Endothelial cell of umbilical vein (primary cell): Measurements from ENCODE around the gene FMNL2. TPM values are rescaled to one million over a fixed set of nuclear protein-coding genes. Genes with fewer than 3 reads are reported as not detected.

Experiments
- BruUV-seq: library from RNA; stranded (reverse); fragments of 400-500 nt; replicated peaks from 2 replicates; lab custom pipeline; 2021; lab: Mats Ljungman, UMichigan
- CTCF ChIA-PET: fragments of 300-600, 350-600 bp; sonication (Branson Sonifier 250); formaldehyde crosslinking; loops from one replicate; lab custom pipeline; 2021; ENCODE audit warnings: antibody characterized with exemption, inconsistent platforms; lab: Charles Lee
- POLR2A ChIA-PET: fragments of 300-600, 350-600 bp; sonication (Branson Sonifier 250); formaldehyde crosslinking; loops from one replicate; lab custom pipeline; 2021; ENCODE audit warnings: antibody characterized with exemption, inconsistent platforms; lab: Charles Lee
- DNase-seq: peaks from one replicate; pipeline ENCODE4 v3.0.0-alpha.2; 2011; ENCODE audit warnings: low read depth, low spot score
- FAIRE-seq: peaks from 2 replicates; lab custom pipeline; 2011; peaks lifted over from hg19 to GRCh38; lab: Jason Lieb, UNC
- H2AFZ ChIP-seq: 2 replicates; pipeline ENCODE4 v1.6.0; 2012; ENCODE audit warnings: low read depth, low read length, control low read depth, inconsistent platforms
- H3K27ac ChIP-seq: 2 replicates; pipeline ENCODE4 v1.5.1; 2011; ENCODE audit warnings: low read depth, mild to moderate bottlenecking, control low read depth, low read length, moderate library complexity; ENCODE audit not compliant: insufficient read depth
- H3K27me3 ChIP-seq, 2 experiments: 2 replicates each; pipeline versions ENCODE4 v1.6.0 to v1.6.1; 2011; ENCODE audit warnings: low read length in 2 of 2, mixed read lengths in 1 of 2; ENCODE audit not compliant: control insufficient read depth in 2 of 2, insufficient read depth in 2 of 2
- H3K36me3 ChIP-seq, 2 experiments: 2 replicates in 1 of 2; 3 replicates in 1 of 2; pipeline ENCODE4 v1.5.1; 2011; ENCODE audit warnings: low read length in 2 of 2, mild to moderate bottlenecking in 1 of 2, moderate library complexity in 1 of 2; ENCODE audit not compliant: control insufficient read depth in 2 of 2, insufficient read depth in 2 of 2; ENCODE audit errors: extremely low read depth in 1 of 2
- H3K4me1 ChIP-seq: 3 replicates; pipeline ENCODE4 v1.5.1; 2011; ENCODE audit warnings: mild to moderate bottlenecking, low read length; ENCODE audit not compliant: control insufficient read depth, insufficient read depth; ENCODE audit errors: extremely low read depth
- H3K4me2 ChIP-seq: 2 replicates; pipeline ENCODE4 v1.6.1; 2011; ENCODE audit warnings: low read length, control low read depth, mixed read lengths; ENCODE audit not compliant: insufficient read depth
- H3K4me3 ChIP-seq, 3 experiments: fragments of 200-600 bp in 1 of 3; sonication (generic), shearing (Covaris generic) in 1 of 3; replicated peaks in 1 of 3; 2 replicates each; pipeline ENCODE4 v1.5.1; 2011 to 2016; ENCODE audit warnings: control low read depth in 3 of 3, low read length in 3 of 3, mild to moderate bottlenecking in 2 of 3, inconsistent platforms in 1 of 3, low read depth in 1 of 3, moderate library complexity in 1 of 3; ENCODE audit not compliant: insufficient read depth in 1 of 3
- H3K79me2 ChIP-seq: 2 replicates; pipeline ENCODE4 v1.6.0; 2012; ENCODE audit warnings: low read length, inconsistent platforms; ENCODE audit not compliant: control insufficient read depth, insufficient read depth
- H3K9ac ChIP-seq: replicated peaks from 2 replicates; pipeline ENCODE3; 2011; ENCODE audit warnings: low read length, control low read depth; ENCODE audit not compliant: insufficient read depth; ENCODE audit errors: extremely low read depth
- H3K9me1 ChIP-seq: replicated peaks from 3 replicates; pipeline ENCODE4 v1.6.0; 2011; ENCODE audit warnings: mild to moderate bottlenecking, low read length; ENCODE audit not compliant: control insufficient read depth, insufficient read depth; ENCODE audit errors: extremely low read depth
- H3K9me3 ChIP-seq: replicated peaks from 2 replicates; pipeline ENCODE4 v1.5.1; 2012; ENCODE audit warnings: low read length, inconsistent platforms; ENCODE audit not compliant: control insufficient read depth, insufficient read depth
- H4K20me1 ChIP-seq: replicated peaks from 2 replicates; pipeline ENCODE3; 2011; ENCODE audit warnings: mild to moderate bottlenecking, low read length; ENCODE audit not compliant: control insufficient read depth, insufficient read depth; ENCODE audit errors: extremely low read depth
- CTCF ChIP-seq, 2 donors: IDR thresholded peaks; 1 replicate in 1 of 2; 2 replicates in 1 of 2; pipeline ENCODE4 v1.5.1; 2011; ENCODE audit warnings: low read length in 2 of 2, mild to moderate bottlenecking in 2 of 2, moderate library complexity in 2 of 2, control low read depth in 1 of 2, inconsistent platforms in 1 of 2, low read depth in 1 of 2; ENCODE audit not compliant: insufficient read depth in 1 of 2; ENCODE audit errors: extremely low read depth in 1 of 2
- FOS ChIP-seq: IDR thresholded peaks from 2 replicates; pipeline ENCODE4 v1.6.1; 2011; ENCODE audit warnings: mild to moderate bottlenecking, low read length, moderate library complexity, borderline replicate concordance; ENCODE audit not compliant: insufficient read depth
- GATA2 ChIP-seq: IDR thresholded peaks from 2 replicates; pipeline ENCODE4 v1.7.0; 2011; ENCODE audit warnings: low read depth, mild to moderate bottlenecking, moderate library complexity, mixed read lengths, low read length; ENCODE audit not compliant: insufficient read length, insufficient read depth
- JUN ChIP-seq: IDR thresholded peaks from 2 replicates; pipeline ENCODE4 v1.6.1; 2011; ENCODE audit warnings: borderline replicate concordance, low read depth; ENCODE audit not compliant: insufficient read length, insufficient read depth
- MAX ChIP-seq: IDR thresholded peaks from 2 replicates; pipeline ENCODE4 v1.6.1; 2011; ENCODE audit not compliant: insufficient read depth, insufficient read length
- dilution Hi-C: fragments of 300-500 bp; cut with MboI; formaldehyde crosslinking; loops from one replicate; pipeline ENCODE4 v1.15.0; 2019; ENCODE audit warnings: low sequenced_read_pairs; ENCODE audit not compliant: extremely low pct_ligation_motif_present
- intact Hi-C: fragments of 100-400 bp; cut with micrococcal nuclease; formaldehyde crosslinking; loops from one replicate; pipeline ENCODE4 v1.10.0; 2022
- polyA plus RNA-seq, 4 experiments: library from polyadenylated mRNA; depleted of rRNA in 3 of 4; stranded (reverse) in 3 of 4; unstranded in 1 of 4; fragments of >200 nt; gene quantifications; 2 replicates each; pipeline versions ENCODE4 v1.2.1 to v1.2.3, GENCODE V29; 2011 to 2012; ENCODE audit warnings: missing spikeins in 1 of 4
- total RNA-seq: library from RNA; stranded (reverse); gene quantifications from 2 replicates; pipeline ENCODE4 v1.2.3, GENCODE V29; 2021

The FMNL2 gene
- total and polyA plus RNA-seq, 2 donors (not counting 3 experiments of a cell fraction or from before 2014, with no cell fraction given), result 8.3 to 28.0 TPM

DNA sequence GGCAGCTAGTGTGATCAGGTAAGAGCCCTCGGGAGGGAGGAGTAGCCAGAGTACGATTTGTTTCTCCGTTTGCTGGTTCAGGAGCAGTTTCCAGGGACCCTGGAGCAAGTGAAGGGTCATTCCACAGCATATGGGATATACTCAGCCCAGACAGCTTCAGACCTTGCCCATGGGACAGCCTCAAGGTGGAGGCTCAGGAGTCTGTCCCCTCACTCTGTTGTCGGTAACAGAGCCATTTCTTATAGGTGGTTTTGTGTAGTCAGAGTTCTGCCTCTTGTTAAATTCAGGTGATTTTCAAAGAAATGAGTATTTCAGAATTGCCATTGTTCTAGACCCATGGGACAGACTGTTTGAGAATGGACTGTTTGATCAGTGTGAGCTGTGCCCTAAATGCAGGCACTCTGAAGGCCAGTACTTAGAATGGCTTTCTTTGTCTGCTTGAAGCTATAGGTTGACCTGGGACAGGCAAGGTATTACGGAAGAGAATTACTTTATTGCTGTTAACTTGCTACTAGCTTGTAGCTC lies 15.2 kb downstream of the FMNL2 start:
- Histone ChIP-seq H2AFZ (no peak overlapping the region), H3K9me3 (no peaks in the 10 kb centered on the region), H3K79me2 (peaks cover 45% of the 10 kb centered on the region), H3K9ac (no peak overlapping the region), H3K4me3 (no peak overlapping the region), H3K36me3 (no peaks in the 10 kb centered on the region), H3K4me1 (no peaks in the 10 kb centered on the region), H3K4me2 (no peak overlapping the region), H3K27ac (no peak overlapping the region), H3K27me3 (no peaks in the 10 kb centered on the region), H3K9me1 (no peaks in the 10 kb centered on the region), H4K20me1 (peaks cover 5% of the 10 kb centered on the region)
- intact Hi-C loops (no loop called here), dilution Hi-C loops (no loop called here)
- CTCF ChIA-PET, result interaction anchor here (0.6 to 1.4 kb wide), 3 partner anchors 11 to 41 kb away, joined by 3 to 7 read pairs (median 3); no protein-coding TSS in a partner anchor
- no TSS peak for BruUV-seq
- DNase-seq (no peak), FAIRE-seq (no peak)
- POLR2A ChIA-PET, result no interaction called here
- TF ChIP-seq JUN, result no peak
- TF ChIP-seq CTCF (IDR thresholded peaks at IDR 0.05; ENCODE audit: extremely low read depth in 1 of 2, insufficient read depth in 1 of 2, low read depth in 1 of 2, low read length in 2 of 2), result no peak
- no peak for TF ChIP-seq FOS
- no peak for TF ChIP-seq MAX
- TF ChIP-seq GATA2, result no peak
